Neural progenitor cell (in vitro differentiated cells): ENCODE measurements around the gene LCK.

Experiments used
- CTCF ChIP-seq: fragments of 200-600 bp; sonication (generic); IDR thresholded peaks from 2 replicates; pipeline ENCODE4 v1.5.1; 2017; ENCODE audit warnings: antibody characterized with exemption, mild to moderate bottlenecking
- EZH2 ChIP-seq: fragments of 200-600 bp; sonication (generic); IDR thresholded peaks from 2 replicates; pipeline ENCODE4 v1.6.1; 2017; ENCODE audit warnings: antibody characterized with exemption, mild to moderate bottlenecking, moderate library complexity
- EZH2phosphoT487 ChIP-seq: fragments of 200-600 bp; sonication (generic); IDR thresholded peaks from 2 replicates; pipeline ENCODE4 v1.6.1; 2017; ENCODE audit warnings: antibody characterized with exemption

- TF ChIP-seq CTCF = no peak
- no peak for TF ChIP-seq EZH2phosphoT487
- no peak for TF ChIP-seq EZH2
Measured at GRCh38 chr1:32333251-32333963, 82.3 kb downstream of the LCK start.
